A673 (cell line): ENCODE data around the gene DNAI2.

Experiments
- CTCF ChIP-seq: fragments of 300-800, 200-600 bp; sonication (generic); conservative IDR thresholded peaks from 2 replicates; pipeline ENCODE4 v1.5.1; 2017; ENCODE audit warnings: low read depth, mild to moderate bottlenecking, antibody characterized with exemption, low read length, moderate library complexity, mixed read lengths
- EZH2 ChIP-seq: fragments of 200-600 bp; sonication (generic); IDR thresholded peaks from 2 replicates; pipeline ENCODE4 v1.6.1; 2017; ENCODE audit warnings: borderline replicate concordance, low read depth, mild to moderate bottlenecking, mixed read lengths, antibody characterized with exemption, low read length; ENCODE audit not compliant: poor library complexity, severe bottlenecking

GRCh38 chr17:74350486-74350885, 76.5 kb downstream of the DNAI2 start:
- TF ChIP-seq CTCF = no peak
- TF ChIP-seq EZH2 = no peak
